ENCODE results near the gene OR6C76. TPM values are rescaled to one million over a fixed set of nuclear protein-coding genes. Genes with fewer than 3 reads are reported as not detected.
A peak's percentile ranks its signal among the peaks of the same experiment; 100 is the strongest.
"Not testable (repeated sequence)": the region's sequence is repeated elsewhere in the genome, so short reads cannot be mapped to it uniquely, and the experiment has no call there.

The OR6C76 gene
- total and polyA plus RNA-seq, 8 donors = not detected

DNA sequence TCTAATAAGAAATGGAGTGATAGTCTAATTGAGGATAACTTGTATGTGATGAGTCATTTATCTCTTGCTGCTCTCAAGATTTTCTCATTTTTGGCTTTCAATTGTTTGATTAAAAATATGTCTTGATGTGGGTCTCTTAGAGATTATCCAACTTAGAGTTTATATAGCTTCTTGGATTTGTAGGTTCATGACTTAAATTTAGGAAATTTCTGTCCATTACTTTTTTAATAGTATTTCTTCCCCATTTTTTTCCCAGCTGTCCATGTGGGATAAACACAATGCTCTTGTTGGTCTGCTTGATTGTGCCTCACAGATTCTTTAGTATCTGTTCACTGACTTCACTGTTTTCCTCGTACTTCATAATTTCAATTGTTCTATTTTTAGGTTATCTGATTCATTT, 18.2 kb upstream of the OR6C76 start:
- Histone ChIP-seq H3K4me3 (no peak overlapping the region), H3K27me3 (no peaks in the 10 kb centered on the region), H3K36me3 (no peaks in the 10 kb centered on the region), H3K4me1 (no peaks in the 10 kb centered on the region), H3K9me3 (no peaks in the 10 kb centered on the region), H3K27ac (no peak overlapping the region)
- DNase-seq = no peak
- TF ChIP-seq, protein P1, sequence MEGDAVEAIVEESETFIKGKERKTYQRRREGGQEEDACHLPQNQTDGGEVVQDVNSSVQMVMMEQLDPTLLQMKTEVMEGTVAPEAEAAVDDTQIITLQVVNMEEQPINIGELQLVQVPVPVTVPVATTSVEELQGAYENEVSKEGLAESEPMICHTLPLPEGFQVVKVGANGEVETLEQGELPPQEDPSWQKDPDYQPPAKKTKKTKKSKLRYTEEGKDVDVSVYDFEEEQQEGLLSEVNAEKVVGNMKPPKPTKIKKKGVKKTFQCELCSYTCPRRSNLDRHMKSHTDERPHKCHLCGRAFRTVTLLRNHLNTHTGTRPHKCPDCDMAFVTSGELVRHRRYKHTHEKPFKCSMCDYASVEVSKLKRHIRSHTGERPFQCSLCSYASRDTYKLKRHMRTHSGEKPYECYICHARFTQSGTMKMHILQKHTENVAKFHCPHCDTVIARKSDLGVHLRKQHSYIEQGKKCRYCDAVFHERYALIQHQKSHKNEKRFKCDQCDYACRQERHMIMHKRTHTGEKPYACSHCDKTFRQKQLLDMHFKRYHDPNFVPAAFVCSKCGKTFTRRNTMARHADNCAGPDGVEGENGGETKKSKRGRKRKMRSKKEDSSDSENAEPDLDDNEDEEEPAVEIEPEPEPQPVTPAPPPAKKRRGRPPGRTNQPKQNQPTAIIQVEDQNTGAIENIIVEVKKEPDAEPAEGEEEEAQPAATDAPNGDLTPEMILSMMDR (IDR thresholded peaks at IDR 0.05) = no peak
- intact Hi-C loops (cut with DNase I) = no loop called here
- no peak for ATAC-seq

DNA sequence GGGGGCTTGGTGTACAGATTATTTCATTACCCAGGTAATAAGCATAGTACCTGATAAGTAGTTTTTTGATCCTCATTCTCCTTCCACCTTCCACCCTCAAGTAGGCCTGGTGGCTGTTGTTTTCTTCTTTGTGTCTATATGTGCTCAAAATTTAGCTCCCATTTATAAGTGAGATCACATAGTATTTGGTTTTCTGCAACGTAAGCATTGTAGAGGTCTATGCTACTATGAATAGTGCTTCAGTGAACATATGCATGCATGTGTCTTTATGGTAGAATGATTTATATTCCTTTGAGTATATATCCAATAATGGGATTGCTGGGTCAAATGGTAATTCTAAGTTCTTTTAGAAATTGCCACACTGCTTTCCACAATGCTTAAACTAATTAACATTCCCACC, 16.9 kb upstream of the OR6C76 start:
- H3K36me3 ChIP-seq; H3K27me3 ChIP-seq; H3K4me3 ChIP-seq; intact Hi-C loops (cut with DNase I); H3K9me3 ChIP-seq; ATAC-seq; DNase-seq; H3K4me1 ChIP-seq; H3K27ac ChIP-seq: not testable (repeated sequence)

DNA sequence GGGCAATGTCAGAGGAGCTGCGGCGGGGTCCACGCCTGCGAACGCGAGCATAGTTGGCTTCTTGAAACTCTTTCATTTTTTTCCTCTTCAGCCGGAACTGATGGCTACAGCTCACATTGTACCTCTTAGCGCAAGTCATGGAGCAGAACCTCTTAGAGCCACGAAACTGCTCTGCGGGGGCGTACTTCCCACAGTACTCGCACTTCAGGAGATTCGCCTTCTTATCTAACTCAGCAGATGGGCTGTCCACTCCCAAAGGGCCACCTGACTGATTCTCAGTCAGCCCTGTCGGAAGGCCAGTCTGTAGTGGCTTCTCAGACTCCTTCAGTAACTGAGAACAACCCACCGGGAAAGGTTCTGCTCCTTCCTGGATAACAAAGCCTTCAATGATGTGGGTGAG, 13.9 kb upstream of the OR6C76 start:
- H3K27me3 ChIP-seq; H3K4me3 ChIP-seq; H3K4me1 ChIP-seq; H3K9me3 ChIP-seq; intact Hi-C loops (cut with DNase I); H3K36me3 ChIP-seq; DNase-seq; H3K27ac ChIP-seq; ATAC-seq: not testable (repeated sequence)

DNA sequence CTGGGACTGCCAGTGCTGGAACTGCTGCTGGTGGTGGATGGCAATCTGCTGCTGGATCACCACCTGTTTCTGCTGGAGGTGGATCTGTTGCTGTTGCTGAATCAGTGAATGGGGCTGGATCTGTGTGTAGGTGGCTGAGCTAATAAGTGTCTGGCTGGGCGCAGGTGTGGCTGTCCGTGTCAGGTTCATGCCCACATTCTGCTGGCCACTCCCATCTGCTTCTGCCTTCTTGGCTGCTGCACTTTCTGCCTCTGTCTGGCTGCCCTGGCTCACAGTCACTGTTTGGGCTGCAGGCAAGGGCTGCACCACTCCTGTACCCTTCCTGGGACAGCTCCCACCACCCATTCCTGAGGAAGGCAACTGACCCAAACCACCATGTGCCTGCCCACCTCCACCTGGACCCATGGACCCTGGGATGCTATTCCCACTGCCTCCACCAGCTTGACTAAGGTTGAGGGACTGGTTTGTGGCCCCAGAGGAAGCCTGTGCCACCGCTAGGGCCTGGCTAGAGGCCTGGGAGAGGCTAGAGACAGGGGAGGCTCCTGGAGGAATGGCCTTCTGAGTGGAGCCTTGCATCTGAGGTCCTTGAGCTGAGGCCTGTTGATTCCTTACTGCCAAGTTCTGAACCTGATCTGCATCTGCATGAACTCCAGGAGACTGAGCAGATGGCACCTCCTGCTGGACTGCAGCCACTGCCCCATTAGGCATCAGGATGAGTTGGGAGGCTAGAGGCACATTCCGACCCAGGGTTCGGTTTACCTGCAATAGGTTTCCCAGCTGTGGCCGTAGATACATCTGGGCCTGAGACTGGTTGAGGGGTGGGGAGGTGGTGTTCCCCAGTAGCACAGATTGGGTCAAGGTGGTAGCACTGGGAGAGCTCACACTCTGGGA, 12.3 kb upstream of the OR6C76 start:
- H3K9me3 ChIP-seq; H3K36me3 ChIP-seq; H3K27ac ChIP-seq; H3K4me3 ChIP-seq; DNase-seq; H3K4me1 ChIP-seq; H3K27me3 ChIP-seq; intact Hi-C loops (cut with DNase I): not testable (repeated sequence)
- ATAC-seq = peak; percentile 85

DNA sequence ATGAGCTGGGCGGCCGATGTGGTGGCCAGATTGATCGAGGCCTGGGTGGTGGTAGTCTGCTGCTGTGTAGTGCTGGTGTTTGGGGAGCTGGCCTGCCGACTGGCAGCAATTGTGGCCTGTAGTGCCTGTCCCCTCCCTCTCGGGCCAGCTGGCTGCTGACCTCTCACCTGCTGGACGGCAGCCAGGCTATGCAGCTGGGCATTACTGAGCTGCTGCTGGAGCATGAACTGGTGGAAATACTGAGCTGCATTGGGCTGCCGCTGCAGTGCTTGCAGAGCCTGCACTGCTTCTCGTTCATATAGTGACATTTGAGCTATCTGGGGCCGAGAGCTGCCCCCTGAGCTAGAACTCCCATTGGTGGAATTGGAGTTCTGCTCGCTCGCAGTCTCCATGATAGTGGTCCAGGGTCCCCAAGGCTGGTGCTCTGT, 11.6 kb upstream of the OR6C76 start:
- not testable (repeated sequence) for H3K36me3 ChIP-seq, H3K4me1 ChIP-seq

DNA sequence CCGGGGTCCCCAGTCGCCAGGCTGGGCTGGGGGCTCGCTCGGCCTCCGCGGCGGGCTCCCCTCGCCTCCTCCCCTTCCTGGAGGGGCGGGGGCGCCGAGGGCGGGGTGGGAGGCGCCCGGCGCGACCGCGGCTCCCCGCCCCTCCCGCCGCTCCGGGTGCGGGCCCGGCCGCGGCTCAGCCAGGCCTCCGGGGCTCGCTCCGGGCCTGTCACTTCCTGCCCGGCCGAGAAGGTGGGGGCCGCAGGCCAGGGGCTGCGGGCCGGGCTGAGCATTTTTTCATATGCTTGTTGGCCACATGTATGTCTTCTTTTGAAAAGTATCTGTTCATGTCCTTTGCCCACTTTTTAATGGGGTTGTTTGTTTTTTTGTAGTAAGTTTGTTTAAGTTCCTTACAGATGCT, 11.2 kb upstream of the OR6C76 start:
- H3K36me3 ChIP-seq; H3K4me3 ChIP-seq; H3K4me1 ChIP-seq; H3K9me3 ChIP-seq; intact Hi-C loops (cut with DNase I); H3K27ac ChIP-seq; DNase-seq; H3K27me3 ChIP-seq: not testable (repeated sequence)
- ATAC-seq = peak; percentile 72

More for the DNA sequence above, 11.6 kb upstream of the OR6C76 start:
- H3K4me3 ChIP-seq; DNase-seq; H3K27me3 ChIP-seq; intact Hi-C loops (cut with DNase I); H3K9me3 ChIP-seq; H3K27ac ChIP-seq: not testable (repeated sequence)
- ATAC-seq = peak; percentile 50

DNA sequence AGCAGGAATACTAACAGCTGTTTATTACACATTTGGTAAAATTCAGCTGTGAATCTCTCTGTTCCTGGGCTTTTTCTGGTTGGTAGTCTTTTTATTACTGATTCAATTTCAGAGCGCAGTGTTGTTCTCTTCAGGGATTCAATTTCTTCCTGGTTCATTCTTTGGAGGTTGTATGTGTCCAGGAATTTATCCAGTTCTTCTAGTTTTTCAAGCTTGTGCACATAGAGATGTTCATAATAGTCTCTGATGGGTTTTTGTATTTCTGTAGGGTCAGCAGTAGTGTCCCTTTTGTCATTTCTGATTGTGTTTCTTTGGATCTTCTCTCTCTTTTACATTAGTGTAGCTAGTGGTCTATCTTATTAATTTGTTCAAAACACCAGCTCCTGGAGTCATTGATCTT, 9.1 kb upstream of the OR6C76 start:
- Histone ChIP-seq H3K27ac (no peak overlapping the region), H3K4me1 (no peaks in the 10 kb centered on the region), H3K9me3 (no peaks in the 10 kb centered on the region), H3K4me3 (no peak overlapping the region), H3K36me3 (no peaks in the 10 kb centered on the region), H3K27me3 (peaks cover 0 to 10% of the 10 kb centered on the region in 2 donors)
- TF ChIP-seq, protein P1 (IDR thresholded peaks at IDR 0.05) = no peak
- intact Hi-C loops (cut with DNase I) = no loop called here
- DNase-seq = no peak
- no peak for ATAC-seq
